ENCODE measurements around the gene NARS2. TPM values are rescaled to one million over a fixed set of nuclear protein-coding genes. Genes with fewer than 3 reads are reported as not detected.
"Not testable (repeated sequence)": the region's sequence is repeated elsewhere in the genome, so short reads cannot be mapped to it uniquely, and the experiment has no call there.

Gene NARS2
- total and polyA plus RNA-seq, 2 donors (not counting 1 experiment from before 2014, with no cell fraction given), result 9.7 to 14.6 TPM

- CTCF ChIA-PET, result no interaction called here
- no peak for TF ChIP-seq EZH2 (IDR thresholded peaks at IDR 0.05; ENCODE audit: borderline replicate concordance, insufficient read depth, low read depth, low read length, poor library complexity, severe bottlenecking)
- DNase-seq (no peak), ATAC-seq (ENCODE audit: low read depth) (no peak)
- H3K4me3 Mint-ChIP-seq, result no peak overlapping the region
- POLR2A ChIA-PET, result no interaction called here
- no peaks in the 10 kb centered on the region for H3K9me3 Mint-ChIP-seq (ENCODE audit: insufficient read depth)
- H3K27me3 Mint-ChIP-seq, result peaks cover 23% of the 10 kb centered on the region
- Histone ChIP-seq H3K79me2 (ENCODE audit: control insufficient read depth, insufficient read depth, low read length) (no peaks in the 10 kb centered on the region), H2AFZ (ENCODE audit: insufficient read depth, low read depth, low read length, poor library complexity, severe bottlenecking) (no peak overlapping the region), H3K4me1 (ENCODE audit: control insufficient read depth in 2 of 2, insufficient read depth in 2 of 2, low read length in 2 of 2) (no peaks in the 10 kb centered on the region), H3K27me3 (replicated peaks in 1 of 4; ENCODE audit: control extremely low read depth in 1 of 4, control insufficient read depth in 3 of 4, insufficient read depth in 4 of 4, low read length in 3 of 4) (peaks cover 0 to 5% (median 0%) of the 10 kb centered on the region in 4 experiments), H3K9me3 (ENCODE audit: control extremely low read depth in 1 of 3, control insufficient read depth in 2 of 3, insufficient read depth in 1 of 3, low read length in 2 of 3) (no peaks in the 10 kb centered on the region), H3K4me3 (ENCODE audit: control extremely low read depth in 1 of 5, extremely low read depth in 1 of 5, insufficient read depth in 1 of 5, low read depth in 2 of 5, low read length in 4 of 5) (no peak overlapping the region), H3K9ac (ENCODE audit: low read length) (no peak overlapping the region), H3K4me2 (replicated peaks; ENCODE audit: low read depth, low read length, poor library complexity, severe bottlenecking) (no peak overlapping the region), H3K27ac (ENCODE audit: low read length in 2 of 2) (no peak overlapping the region), H3K36me3 (replicated peaks in 1 of 2; ENCODE audit: control extremely low read depth in 1 of 2, control insufficient read depth in 1 of 2, extremely low read depth in 1 of 2, insufficient read depth in 2 of 2, low read length in 1 of 2) (no peaks in the 10 kb centered on the region), H4K20me1 (ENCODE audit: control insufficient read depth, insufficient read depth, low read length, poor library complexity, severe bottlenecking) (no peaks in the 10 kb centered on the region)
- no peak overlapping the region for H3K27ac Mint-ChIP-seq
- 75% methylated on average over 1 of the region's 4 CpGs for WGBS (ENCODE audit: insufficient coverage)
- intact Hi-C loops (cut with micrococcal nuclease), result no loop called here
- no peaks in the 10 kb centered on the region for H3K4me1 Mint-ChIP-seq
Observed at GRCh38 chr11:78612721-78613377, 38.2 kb upstream of the NARS2 start.

GRCh38 chr11:78609321-78609720 lies 34.7 kb upstream of the NARS2 start:
- H2AFZ ChIP-seq (ENCODE audit: insufficient read depth, low read depth, low read length, poor library complexity, severe bottlenecking); POLR2A ChIA-PET; H3K9me3 Mint-ChIP-seq (ENCODE audit: insufficient read depth); H3K79me2 ChIP-seq (ENCODE audit: control insufficient read depth, insufficient read depth, low read length); CTCF ChIA-PET; ATAC-seq (ENCODE audit: low read depth); H3K9ac ChIP-seq (ENCODE audit: low read length); H3K4me3 Mint-ChIP-seq; H3K4me1 Mint-ChIP-seq; H4K20me1 ChIP-seq (ENCODE audit: control insufficient read depth, insufficient read depth, low read length, poor library complexity, severe bottlenecking); H3K27ac Mint-ChIP-seq; H3K27ac ChIP-seq (ENCODE audit: low read length in 2 of 2); H3K36me3 ChIP-seq (replicated peaks in 1 of 2; ENCODE audit: control extremely low read depth in 1 of 2, control insufficient read depth in 1 of 2, extremely low read depth in 1 of 2, insufficient read depth in 2 of 2, low read length in 1 of 2); DNase-seq; H3K4me1 ChIP-seq (ENCODE audit: control insufficient read depth in 2 of 2, insufficient read depth in 2 of 2, low read length in 2 of 2); intact Hi-C loops (cut with micrococcal nuclease); H3K27me3 ChIP-seq (replicated peaks in 1 of 4; ENCODE audit: control extremely low read depth in 1 of 4, control insufficient read depth in 3 of 4, insufficient read depth in 4 of 4, low read length in 3 of 4); H3K4me3 ChIP-seq (ENCODE audit: control extremely low read depth in 1 of 5, extremely low read depth in 1 of 5, insufficient read depth in 1 of 5, low read depth in 2 of 5, low read length in 4 of 5); H3K9me3 ChIP-seq (ENCODE audit: control extremely low read depth in 1 of 3, control insufficient read depth in 2 of 3, insufficient read depth in 1 of 3, low read length in 2 of 3); H3K4me2 ChIP-seq (replicated peaks; ENCODE audit: low read depth, low read length, poor library complexity, severe bottlenecking): not testable (repeated sequence)
- peaks cover 33% of the 10 kb centered on the region for H3K27me3 Mint-ChIP-seq
- WGBS (ENCODE audit: insufficient coverage), result 96% methylated on average over 4 of the region's 5 CpGs

Measured in B cell (primary cell).